HG03520 (cell line): ENCODE measurements around the gene LPAR1.

Experiments
- ATAC-seq: cut with Tn5 transposase; IDR thresholded peaks from one replicate; pipeline ENCODE4 v1.9.1; 2021; ENCODE audit warnings: mild to moderate bottlenecking, moderate library complexity; ENCODE audit not compliant: unreplicated experiment

Gene LPAR1

GRCh38 chr9:110922145-110922544 lies 116.1 kb downstream of the LPAR1 start:
- ATAC-seq, result no peak

GRCh38 chr9:110921705-110922104 lies 116.6 kb downstream of the LPAR1 start:
- no peak for ATAC-seq

- ATAC-seq, result no peak
These were observed 118.7 kb downstream of the LPAR1 start for GRCh38 chr9:110919609-110920008.

GRCh38 chr9:110919050-110919435 lies 119.2 kb downstream of the LPAR1 start:
- no peak for ATAC-seq

- ATAC-seq, result no peak
These were observed 119.8 kb downstream of the LPAR1 start for GRCh38 chr9:110918316-110919049.

- ATAC-seq, result no peak
These were observed 121.9 kb downstream of the LPAR1 start for GRCh38 chr9:110916403-110916802.

GRCh38 chr9:110912419-110913291 lies 125.6 kb downstream of the LPAR1 start:
- no peak for ATAC-seq

GRCh38 chr9:110911659-110912418 lies 126.4 kb downstream of the LPAR1 start:
- ATAC-seq, result no peak

GRCh38 chr9:110908894-110909293 lies 129.4 kb downstream of the LPAR1 start:
- no peak for ATAC-seq

- ATAC-seq, result no peak
These were observed 137.4 kb downstream of the LPAR1 start for GRCh38 chr9:110900917-110901316.

GRCh38 chr9:110900456-110900855 lies 137.8 kb downstream of the LPAR1 start:
- ATAC-seq, result no peak

- ATAC-seq, result no peak
These were observed 139.4 kb downstream of the LPAR1 start for GRCh38 chr9:110898866-110899265.

- ATAC-seq, result no peak
These were observed 139.9 kb downstream of the LPAR1 start for GRCh38 chr9:110898358-110898757.

GRCh38 chr9:110897943-110898342 lies 140.3 kb downstream of the LPAR1 start:
- ATAC-seq, result no peak

- no peak for ATAC-seq
These were observed 142.9 kb downstream of the LPAR1 start for GRCh38 chr9:110895147-110895905.

GRCh38 chr9:110894731-110895130 lies 143.5 kb downstream of the LPAR1 start:
- ATAC-seq, result no peak

- ATAC-seq, result no peak
These were observed 145.6 kb downstream of the LPAR1 start for GRCh38 chr9:110892689-110893088.

GRCh38 chr9:110891760-110892159 lies 146.5 kb downstream of the LPAR1 start:
- ATAC-seq, result no peak

- no peak for ATAC-seq
These were observed 147.9 kb downstream of the LPAR1 start for GRCh38 chr9:110890416-110890815.

GRCh38 chr9:110887276-110887675 lies 151.0 kb downstream of the LPAR1 start:
- ATAC-seq, result no peak

- no peak for ATAC-seq
These were observed 151.4 kb downstream of the LPAR1 start for GRCh38 chr9:110886832-110887231.
